HUDEP-2 (cell line): ENCODE measurements around the gene CCDC6.
"Not testable (repeated sequence)": the region's sequence is repeated elsewhere in the genome, so short reads cannot be mapped to it uniquely, and the experiment has no call there.

Experiments used
- DNase-seq, 76 experiments: peaks; one replicate each; lab custom pipeline; 2025; ENCODE audit not compliant: unreplicated experiment in 76 of 76; lab: John Stamatoyannopoulos, UW

Gene CCDC6

GRCh38 chr10:59774451-59774850 lies 131.9 kb downstream of the CCDC6 start:
- DNase-seq: no peak

- DNase-seq: no peak
Measured at GRCh38 chr10:59773088-59773487, 133.3 kb downstream of the CCDC6 start.

- DNase-seq: peak in 3 of 76 experiments; percentile 0 to 7 (median 5)
Measured at GRCh38 chr10:59771162-59771807, 135.1 kb downstream of the CCDC6 start.

- no peak for DNase-seq
Measured at GRCh38 chr10:59770689-59771088, 135.7 kb downstream of the CCDC6 start.

- DNase-seq: no peak
Measured at GRCh38 chr10:59762505-59762904, 143.9 kb downstream of the CCDC6 start.

GRCh38 chr10:59757966-59758365 lies 148.4 kb downstream of the CCDC6 start:
- DNase-seq: no peak

- DNase-seq: no peak
Measured at GRCh38 chr10:59754951-59755350, 151.4 kb downstream of the CCDC6 start.

GRCh38 chr10:59753267-59753666 lies 153.1 kb downstream of the CCDC6 start, which contains the start of gene MRLN:
Gene MRLN (minus strand): TSS chr10:59753455.
- DNase-seq: no peak

GRCh38 chr10:59752278-59752940 lies 153.9 kb downstream of the CCDC6 start:
- no peak for DNase-seq

- no peak for DNase-seq
Measured at GRCh38 chr10:59750155-59750945, 156.0 kb downstream of the CCDC6 start.

GRCh38 chr10:59748834-59749233 lies 157.5 kb downstream of the CCDC6 start:
- DNase-seq: no peak

- no peak for DNase-seq
Measured at GRCh38 chr10:59745163-59745650, 161.1 kb downstream of the CCDC6 start.

GRCh38 chr10:59744762-59745161 lies 161.6 kb downstream of the CCDC6 start:
- DNase-seq: peak in 9 of 76 experiments; percentile 4 to 54 (median 49)

- not testable (repeated sequence) for DNase-seq
Measured at GRCh38 chr10:59744156-59744555, 162.2 kb downstream of the CCDC6 start.

GRCh38 chr10:59741583-59741982 lies 164.8 kb downstream of the CCDC6 start:
- DNase-seq: no peak

- no peak for DNase-seq
Measured at GRCh38 chr10:59741048-59741447, 165.3 kb downstream of the CCDC6 start.
